ENCODE measurements around the gene TTC3.
A peak's percentile ranks its signal among the peaks of the same experiment; 100 is the strongest.

The TTC3 gene

GRCh38 chr21:37130971-37131370 lies 57.9 kb downstream of the TTC3 start:
- H3K27me3 ChIP-seq (replicated peaks; ENCODE audit: insufficient read depth, low read length): no peaks in the 10 kb centered on the region

GRCh38 chr21:37136261-37136660 lies 63.2 kb downstream of the TTC3 start:
- Histone ChIP-seq H3K9me3 (replicated peaks; ENCODE audit: insufficient read depth, low read length) (no peaks in the 10 kb centered on the region), H3K9me2 (replicated peaks; ENCODE audit: insufficient read depth, low read length) (no peaks in the 10 kb centered on the region), H3K27me3 (replicated peaks; ENCODE audit: insufficient read depth, low read length) (no peaks in the 10 kb centered on the region), H4K20me1 (ENCODE audit: insufficient read depth, low read length) (no peaks in the 10 kb centered on the region), H2AFZ (ENCODE audit: low read length) (no peak overlapping the region), H3K4me3 (ENCODE audit: low read length) (no peak overlapping the region), H3K36me3 (replicated peaks; ENCODE audit: insufficient read depth, low read length) (peaks cover 10% of the 10 kb centered on the region; the same call in 1 of the 2 replicates), H3K4me1 (ENCODE audit: low read length) (no peaks in the 10 kb centered on the region), H3K79me2 (ENCODE audit: low read length) (no peaks in the 10 kb centered on the region), H3K9ac (ENCODE audit: low read length) (no peak overlapping the region), H3F3A (ENCODE audit: insufficient read depth, low read length) (no peaks in the 10 kb centered on the region), H3K4me2 (ENCODE audit: low read depth, low read length) (no peak overlapping the region), H3K27ac (ENCODE audit: low read length) (no peak overlapping the region)
- TF ChIP-seq EZH2phosphoT487 (IDR thresholded peaks at IDR 0.05; ENCODE audit: low read length) (no peak), EZH2 (optimal IDR thresholded peaks at IDR 0.05; ENCODE audit: low read depth, low read length) (no peak), CTCF (IDR thresholded peaks at IDR 0.05; ENCODE audit: low read length) (no peak)
- peak; percentile 71 for DNase-seq

More at GRCh38 chr21:37130971-37131370, 57.9 kb downstream of the TTC3 start:
- TF ChIP-seq EZH2phosphoT487 (IDR thresholded peaks at IDR 0.05; ENCODE audit: low read length): no peak
- no peak for TF ChIP-seq EZH2 (optimal IDR thresholded peaks at IDR 0.05; ENCODE audit: low read depth, low read length)
- TF ChIP-seq CTCF (IDR thresholded peaks at IDR 0.05; ENCODE audit: low read length): no peak
- Histone ChIP-seq H3K27ac (ENCODE audit: low read length) (no peak overlapping the region), H3K4me1 (ENCODE audit: low read length) (no peaks in the 10 kb centered on the region), H3K9me2 (replicated peaks; ENCODE audit: insufficient read depth, low read length) (no peaks in the 10 kb centered on the region), H3K9ac (ENCODE audit: low read length) (no peak overlapping the region), H3K79me2 (ENCODE audit: low read length) (no peaks in the 10 kb centered on the region), H3K9me3 (replicated peaks; ENCODE audit: insufficient read depth, low read length) (no peaks in the 10 kb centered on the region), H2AFZ (ENCODE audit: low read length) (no peak overlapping the region), H3F3A (ENCODE audit: insufficient read depth, low read length) (no peaks in the 10 kb centered on the region), H3K4me2 (ENCODE audit: low read depth, low read length) (no peak overlapping the region), H3K36me3 (replicated peaks; ENCODE audit: insufficient read depth, low read length) (peaks cover 4% of the 10 kb centered on the region; the same call in 1 of the 2 replicates), H4K20me1 (ENCODE audit: insufficient read depth, low read length) (no peaks in the 10 kb centered on the region), H3K4me3 (ENCODE audit: low read length) (no peak overlapping the region)
- DNase-seq: no peak

GRCh38 chr21:37136744-37137143 lies 63.7 kb downstream of the TTC3 start:
- Histone ChIP-seq H3K9me2 (replicated peaks; ENCODE audit: insufficient read depth, low read length) (no peaks in the 10 kb centered on the region), H3K79me2 (ENCODE audit: low read length) (no peaks in the 10 kb centered on the region), H2AFZ (ENCODE audit: low read length) (no peak overlapping the region), H3K9me3 (replicated peaks; ENCODE audit: insufficient read depth, low read length) (no peaks in the 10 kb centered on the region), H3K36me3 (replicated peaks; ENCODE audit: insufficient read depth, low read length) (peaks cover 10% of the 10 kb centered on the region; the same call in 1 of the 2 replicates), H3K9ac (ENCODE audit: low read length) (no peak overlapping the region), H3K27ac (ENCODE audit: low read length) (no peak overlapping the region), H3F3A (ENCODE audit: insufficient read depth, low read length) (no peaks in the 10 kb centered on the region), H3K4me2 (ENCODE audit: low read depth, low read length) (no peak overlapping the region), H3K27me3 (replicated peaks; ENCODE audit: insufficient read depth, low read length) (no peaks in the 10 kb centered on the region), H4K20me1 (ENCODE audit: insufficient read depth, low read length) (no peaks in the 10 kb centered on the region), H3K4me1 (ENCODE audit: low read length) (no peaks in the 10 kb centered on the region), H3K4me3 (ENCODE audit: low read length) (no peak overlapping the region)
- no peak for DNase-seq
- TF ChIP-seq CTCF (IDR thresholded peaks at IDR 0.05; ENCODE audit: low read length) (no peak), EZH2phosphoT487 (IDR thresholded peaks at IDR 0.05; ENCODE audit: low read length) (no peak)

Measured in MM.1S (cell line).